Measurements from ENCODE around the gene DHRS2. TPM values are rescaled to one million over a fixed set of nuclear protein-coding genes. Genes with fewer than 3 reads are reported as not detected.

Gene DHRS2
- total and polyA plus RNA-seq, 2 of the 13 experiments (the other 11 are each of a cell fraction or from before 2014, with no cell fraction given) = 1,621 to 3,021 TPM

- 0 out of 2 replicates have a peak, but pooled peaks have one; percentile 73 for TF ChIP-seq ETS1 (CRISPR knock-in tag; IDR thresholded peaks at IDR 0.05)
- peak; percentile 89; the same call in 1 of the 2 replicates for TF ChIP-seq NFKB2 (CRISPR knock-in tag; IDR thresholded peaks at IDR 0.05; ENCODE audit: borderline replicate concordance)
- peak; percentile 50; the same call in 1 of the 2 replicates for TF ChIP-seq SALL2 (CRISPR knock-in tag; IDR thresholded peaks at IDR 0.05)
- peak; percentile 76 for TF ChIP-seq THAP11 (CRISPR knock-in tag; IDR thresholded peaks at IDR 0.05)
- peak; percentile 88 for TF ChIP-seq ZGPAT (CRISPR knock-in tag; IDR thresholded peaks at IDR 0.05)
- peak; percentile 93 for TF ChIP-seq HNF4G (IDR thresholded peaks at IDR 0.05; ENCODE audit: borderline replicate concordance, low read depth, low read length)
- TF ChIP-seq HNF4G (CRISPR knock-in tag; IDR thresholded peaks at IDR 0.05; ENCODE audit: borderline replicate concordance, low read depth) = peak; percentile 94
- peak; percentile 95 for TF ChIP-seq MIER3 (CRISPR knock-in tag; IDR thresholded peaks at IDR 0.05; ENCODE audit: borderline replicate concordance)
- TF ChIP-seq ZSCAN9 (CRISPR knock-in tag; IDR thresholded peaks at IDR 0.05; ENCODE audit: borderline replicate concordance) = peak; percentile 93
- peak; percentile 85 for TF ChIP-seq SIX1 (CRISPR knock-in tag; IDR thresholded peaks at IDR 0.05; ENCODE audit: borderline replicate concordance)
- peak; percentile 61; the same call in 1 of the 2 replicates for TF ChIP-seq ARHGAP35 (CRISPR knock-in tag; IDR thresholded peaks at IDR 0.05; ENCODE audit: borderline replicate concordance)
- peak; percentile 69; the same call in 1 of the 2 replicates for TF ChIP-seq DMAP1 (CRISPR knock-in tag; IDR thresholded peaks at IDR 0.05)
- TF ChIP-seq ZNF740 (CRISPR knock-in tag; IDR thresholded peaks at IDR 0.05) = peak; percentile 58; the same call in 1 of the 2 replicates
- TF ChIP-seq PITX1 (CRISPR knock-in tag; IDR thresholded peaks at IDR 0.05) = 0 out of 2 replicates have a peak, but pooled peaks have one; percentile 52
- TF ChIP-seq ZBTB26 (CRISPR knock-in tag; IDR thresholded peaks at IDR 0.05; ENCODE audit: borderline replicate concordance) = peak; percentile 75; the same call in 1 of the 2 replicates
- TF ChIP-seq RAD21 (CRISPR knock-in tag; IDR thresholded peaks at IDR 0.05) = peak; percentile 53
- peak; percentile 72; the same call in 1 of the 2 replicates for TF ChIP-seq BCL3 (CRISPR knock-in tag; IDR thresholded peaks at IDR 0.05)
- TF ChIP-seq TFDP1 (CRISPR knock-in tag; IDR thresholded peaks at IDR 0.05; ENCODE audit: borderline replicate concordance) = 0 out of 2 replicates have a peak, but pooled peaks have one; percentile 43
Measured at GRCh38 chr14:23609411-23610089, 26.6 kb upstream of the DHRS2 start (continued).

Measured in HepG2 (cell line).